NCI-H187 treated with DMSO at 0.1 percent for 48 hours (cell line): ENCODE results near the gene SLC2A4.
A peak's percentile ranks its signal among the peaks of the same experiment; 100 is the strongest.

Source experiments
- DNase-seq: peaks from one replicate; lab custom pipeline; 2025; lab: John Stamatoyannopoulos, UW

SLC2A4 gene

GRCh38 chr17:7248796-7249195 is 32.7 kb upstream of the SLC2A4 start:
- DNase-seq = no peak

DNA sequence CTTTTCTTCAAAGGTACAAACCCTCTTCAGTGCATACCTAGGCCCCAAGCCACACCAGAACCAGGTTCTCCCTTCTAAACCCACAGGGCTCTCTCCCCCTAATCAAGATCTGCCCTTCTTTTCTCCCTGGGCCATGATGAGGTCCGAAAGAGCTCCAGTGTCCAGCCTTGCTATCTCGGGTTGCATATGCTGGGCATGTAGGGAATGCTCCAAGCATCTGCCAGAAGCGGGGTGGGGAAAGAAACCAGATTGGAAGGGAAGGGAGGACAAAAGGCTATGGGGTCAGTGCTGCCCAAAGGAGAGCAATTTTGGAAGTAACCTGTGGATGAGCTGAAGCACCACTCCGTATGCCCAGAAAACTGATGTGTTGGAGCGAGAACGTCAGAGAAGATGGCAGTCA is 32.3 kb upstream of the SLC2A4 start:
- DNase-seq = no peak

DNA sequence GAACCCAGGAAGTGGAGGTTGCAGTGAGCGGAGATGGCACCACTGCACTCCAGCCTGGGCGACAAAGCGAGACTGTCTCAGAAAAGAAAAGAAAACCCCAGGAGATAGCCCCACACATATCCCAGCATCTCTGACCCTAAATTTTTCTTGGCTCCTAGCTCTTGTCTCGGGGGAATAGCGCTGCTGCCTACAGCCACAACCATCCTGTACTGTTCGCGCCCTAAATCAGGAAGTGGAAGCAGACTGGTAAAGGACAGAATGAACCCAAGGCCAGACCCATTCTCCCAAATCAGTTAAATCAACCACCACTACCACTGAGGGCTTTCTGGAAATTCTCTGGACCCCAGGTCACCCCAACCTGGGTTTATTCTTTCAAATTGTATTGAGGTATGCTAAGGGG is 31.7 kb upstream of the SLC2A4 start:
- no peak for DNase-seq

DNA sequence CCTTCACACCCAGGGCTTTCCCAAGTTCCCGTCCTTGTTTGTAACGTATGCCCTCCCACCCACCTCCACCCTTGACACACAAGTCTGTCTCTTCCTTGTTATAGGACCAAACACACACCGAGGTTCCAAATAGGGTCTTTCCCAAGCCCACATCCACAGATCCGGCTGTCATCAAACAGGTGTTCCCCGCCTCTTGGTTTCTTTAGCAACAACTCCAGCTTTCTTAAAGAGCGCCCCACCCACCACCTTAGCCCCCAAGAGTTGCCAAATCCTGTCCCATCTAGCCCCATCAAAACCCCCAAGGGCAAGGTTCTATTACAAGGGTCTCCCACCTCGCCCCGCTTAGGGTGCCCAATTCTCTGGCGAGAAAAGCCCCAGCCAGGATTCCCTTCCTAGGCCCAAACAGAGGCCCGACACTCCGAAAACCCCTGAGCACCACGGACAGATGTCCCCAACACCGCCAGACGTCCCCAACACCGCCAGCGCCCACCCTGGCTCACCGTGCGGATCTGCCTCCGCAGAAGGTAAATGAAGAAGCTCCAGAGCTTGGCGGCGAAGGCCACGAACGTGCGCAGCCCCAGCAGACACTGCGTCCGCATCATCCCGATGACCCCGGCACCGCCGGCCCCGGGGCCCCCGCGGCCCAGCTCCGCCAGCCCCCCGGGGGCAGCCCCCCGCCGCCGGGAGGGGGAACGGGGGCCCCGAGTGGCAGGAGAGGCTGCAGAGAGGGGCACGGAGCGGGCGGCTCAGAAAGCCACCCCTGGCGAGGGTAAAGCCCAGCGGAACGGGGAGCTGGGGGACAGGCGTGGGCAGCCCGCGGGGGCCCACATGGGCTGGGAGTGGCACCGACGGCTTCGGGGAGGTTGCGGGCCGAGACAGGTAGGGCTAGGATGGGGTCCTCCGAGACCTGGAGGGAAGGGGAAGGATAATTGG is 30.6 kb upstream of the SLC2A4 start:
- DNase-seq = no peak

- DNase-seq = peak; percentile 87
These were observed 29.8 kb upstream of the SLC2A4 start, which contains the start of gene CTDNEP1 for GRCh38 chr17:7251661-7252175. TSS of gene CTDNEP1 (minus strand) at chr17:7251734. CDS start at chr17:7251296, 438 bp downstream.

DNA sequence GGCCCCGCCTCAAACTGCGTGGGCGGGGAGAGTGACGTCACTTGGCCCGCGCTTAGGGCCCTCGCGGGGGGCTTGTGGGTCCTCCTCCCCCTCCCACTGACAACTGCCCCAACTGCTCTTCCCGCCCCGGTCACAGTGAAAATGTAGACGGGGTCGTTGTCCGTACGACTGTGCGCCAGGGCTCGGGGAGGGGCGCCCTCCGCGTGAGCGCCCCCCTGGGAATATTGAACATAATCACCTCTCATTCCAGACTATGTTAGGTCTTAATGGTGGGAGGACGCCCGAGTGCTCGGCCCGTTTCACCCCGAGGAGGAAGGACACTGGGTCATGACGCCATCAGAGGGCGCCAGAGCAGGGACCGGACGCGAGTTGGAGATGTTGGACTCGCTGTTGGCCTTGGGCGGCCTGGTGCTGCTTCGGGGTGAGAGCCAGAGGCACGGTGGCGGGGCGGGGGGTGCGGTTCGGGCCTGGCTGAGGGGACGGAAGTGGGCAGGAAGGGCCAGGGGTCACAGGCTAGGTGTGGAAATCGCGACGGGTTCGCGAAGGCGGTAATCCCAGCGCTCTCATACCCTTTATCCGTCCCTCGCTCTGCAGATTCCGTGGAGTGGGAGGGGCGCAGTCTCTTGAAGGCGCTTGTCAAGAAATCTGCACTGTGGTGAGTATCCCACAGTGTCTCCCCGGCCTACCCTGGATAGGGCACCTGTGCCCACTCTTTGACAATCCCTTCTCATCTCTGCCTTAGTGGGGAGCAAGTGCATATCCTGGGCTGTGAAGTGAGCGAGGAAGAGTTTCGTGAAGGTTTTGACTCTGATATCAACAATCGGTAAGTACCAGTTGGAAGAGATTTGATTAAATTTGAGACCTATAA is 29.1 kb upstream of the SLC2A4 start, which contains the start of gene ELP5:
ELP5 (plus strand) TSS at position 40 of the 868 bp plus-strand sequence; CDS start at position 376, 336 bp downstream.
- DNase-seq = no peak

GRCh38 chr17:7253082-7253481 is 28.4 kb upstream of the SLC2A4 start:
- DNase-seq = no peak

DNA sequence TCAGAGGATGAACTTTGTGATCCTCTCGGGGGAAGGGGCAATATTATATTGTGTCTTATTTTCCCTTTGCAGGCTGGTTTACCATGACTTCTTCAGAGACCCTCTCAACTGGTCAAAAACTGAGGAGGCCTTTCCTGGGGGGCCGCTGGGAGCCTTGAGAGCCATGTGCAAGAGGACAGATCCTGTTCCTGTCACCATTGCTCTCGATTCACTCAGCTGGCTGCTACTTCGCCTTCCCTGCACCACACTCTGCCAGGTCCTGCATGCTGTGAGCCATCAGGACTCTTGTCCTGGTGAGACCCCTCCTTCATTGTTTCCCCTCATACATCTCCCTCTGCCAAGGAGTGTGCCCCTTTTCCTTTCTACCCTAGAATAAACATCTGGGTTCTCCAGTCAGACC is 27.0 kb upstream of the SLC2A4 start:
- DNase-seq = no peak

DNA sequence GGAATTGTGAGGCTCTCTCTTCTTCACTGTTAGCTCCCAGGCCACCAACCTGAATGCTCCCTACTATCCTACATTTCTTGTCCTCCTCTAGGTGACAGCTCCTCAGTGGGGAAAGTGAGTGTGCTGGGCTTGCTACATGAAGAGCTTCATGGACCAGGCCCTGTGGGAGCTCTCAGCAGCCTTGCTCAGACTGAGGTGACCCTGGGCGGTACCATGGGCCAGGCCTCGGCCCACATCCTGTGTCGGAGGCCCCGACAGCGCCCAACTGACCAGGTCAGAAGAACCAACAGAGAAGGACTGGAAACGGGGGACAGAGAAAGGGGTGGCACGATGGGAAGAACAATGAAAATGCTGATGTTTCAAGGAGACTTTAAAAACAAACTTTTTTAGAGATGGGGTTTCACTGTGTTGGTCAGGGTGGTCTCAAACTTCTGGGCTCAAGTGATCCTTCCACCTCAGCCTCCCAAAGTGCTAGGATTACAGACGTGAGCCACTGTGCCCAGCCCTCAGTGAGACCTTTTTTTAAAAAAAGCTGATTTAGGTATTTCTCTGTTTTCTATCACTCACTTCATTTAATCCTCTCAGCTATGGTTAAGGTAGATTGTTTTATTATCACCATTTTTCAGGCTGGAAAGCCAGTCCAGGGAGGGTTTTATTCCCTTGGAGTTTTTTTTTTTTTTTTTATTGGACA is 24.6 kb upstream of the SLC2A4 start:
- no peak for DNase-seq

GRCh38 chr17:7258731-7259554 is 22.6 kb upstream of the SLC2A4 start:
- DNase-seq = no peak

DNA sequence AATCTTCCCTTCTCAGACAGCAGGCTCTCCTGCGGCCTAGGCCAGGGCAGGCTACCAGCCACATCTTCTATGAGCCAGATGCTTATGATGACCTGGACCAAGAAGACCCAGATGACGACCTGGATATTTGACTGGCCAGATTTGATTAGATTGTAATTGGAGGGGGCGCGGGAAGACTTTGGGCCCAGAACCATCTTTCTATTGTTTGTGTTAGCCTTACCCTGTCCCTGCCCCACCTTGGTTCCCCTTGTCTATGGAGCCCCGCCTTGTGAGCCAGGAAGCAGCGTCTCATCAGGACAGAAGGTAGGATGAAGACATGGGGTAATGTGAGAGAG is 22.0 kb upstream of the SLC2A4 start:
- no peak for DNase-seq

DNA sequence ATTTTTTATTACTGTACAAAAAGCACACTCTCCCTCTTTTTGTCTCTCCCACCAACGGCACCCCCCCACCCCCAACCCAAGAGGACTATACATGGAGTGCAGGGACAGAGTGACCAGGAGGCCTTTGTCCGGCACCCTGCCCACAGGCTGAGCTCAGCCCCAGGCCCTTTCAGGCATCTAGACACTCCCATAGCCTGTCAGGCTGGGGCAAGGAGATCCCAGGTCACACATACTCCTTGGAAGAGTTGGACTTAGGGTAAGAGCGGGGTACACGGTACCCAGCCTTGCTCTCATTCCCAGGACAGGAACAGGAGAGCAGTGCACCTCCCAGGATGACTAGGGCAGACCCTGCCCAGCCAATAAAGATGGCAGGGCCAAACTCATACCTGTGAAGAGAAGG is 21.4 kb upstream of the SLC2A4 start:
- DNase-seq = no peak

- no peak for DNase-seq
These were observed 20.7 kb upstream of the SLC2A4 start for GRCh38 chr17:7260651-7261378.

DNA sequence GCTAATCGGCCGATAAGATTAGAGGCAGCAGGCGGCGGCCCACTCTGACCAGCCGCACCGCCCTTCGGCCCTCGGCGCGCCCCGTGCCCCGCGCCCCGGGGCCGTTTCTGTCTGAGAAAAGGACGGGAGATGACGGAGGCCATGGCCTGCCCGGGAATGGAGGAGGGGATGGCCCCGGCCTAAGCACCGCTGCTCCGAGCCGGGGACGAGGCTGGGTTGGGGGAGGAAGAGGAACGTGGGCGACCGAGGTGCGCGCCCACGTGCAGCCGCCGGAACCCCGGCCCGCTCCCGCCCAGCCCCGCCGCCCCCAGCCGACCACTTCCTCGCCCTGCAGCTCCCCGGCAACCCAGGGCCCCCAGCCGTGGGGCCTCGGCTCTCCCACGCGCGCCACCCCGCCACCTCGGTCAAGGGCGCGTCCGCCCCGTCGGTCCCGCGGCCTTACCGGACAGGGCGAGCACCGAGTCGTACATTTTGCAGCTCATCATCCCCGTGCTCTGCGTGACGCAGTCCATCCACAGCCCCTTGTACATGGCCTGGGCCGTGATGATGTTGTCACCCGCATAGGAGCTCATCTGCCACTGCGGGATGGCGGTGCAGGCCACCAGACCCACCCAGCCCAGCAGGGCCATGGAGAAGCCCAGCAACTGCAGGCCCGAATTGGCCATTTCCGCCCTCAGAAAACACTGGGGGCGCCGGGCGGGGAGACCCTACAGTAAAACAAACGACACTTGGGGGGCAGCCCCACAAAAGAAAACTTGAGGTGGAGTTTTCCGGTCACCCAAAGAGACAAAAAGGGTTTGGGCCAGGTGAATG is 19.9 kb upstream of the SLC2A4 start:
- DNase-seq = no peak

GRCh38 chr17:7262192-7262934 is 19.2 kb upstream of the SLC2A4 start, which contains the start of gene CLDN7:
TSS of gene CLDN7 (minus strand) at chr17:7262478. CDS start at chr17:7262043, 435 bp downstream.
- DNase-seq = peak; percentile 29

GRCh38 chr17:7262935-7263800 is 18.4 kb upstream of the SLC2A4 start:
- no peak for DNase-seq

- no peak for DNase-seq
These were observed 17.8 kb upstream of the SLC2A4 start for GRCh38 chr17:7263801-7264078.

DNA sequence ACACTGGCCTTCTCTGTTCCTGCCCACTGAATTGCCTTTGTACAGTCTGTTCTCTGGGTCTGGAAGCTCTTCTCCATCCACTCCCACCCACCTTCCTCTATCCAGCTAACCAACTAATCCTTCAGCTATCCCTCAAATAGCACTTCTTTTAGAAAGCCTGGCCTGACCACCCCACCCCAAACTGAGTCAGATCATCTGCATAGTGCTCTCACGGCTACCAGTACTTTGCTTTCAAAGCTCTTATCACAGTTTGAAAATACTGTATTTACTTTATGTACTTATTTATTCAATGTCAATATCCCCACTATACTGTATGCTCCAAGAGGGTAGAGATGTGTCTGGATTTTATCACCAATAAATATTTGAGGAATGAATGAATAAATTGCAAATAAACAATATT is 14.7 kb upstream of the SLC2A4 start:
- no peak for DNase-seq
